ENCODE data around the gene TIAM1. TPM values are rescaled to one million over a fixed set of nuclear protein-coding genes. Genes with fewer than 3 reads are reported as not detected.

Gene TIAM1
- total and polyA plus RNA-seq, 12 donors: 6.5 to 33.3 (median 15.9) TPM

GRCh38 chr21:31098576-31099005 is 245.5 kb downstream of the TIAM1 start:
- Histone ChIP-seq H3K4me3 (no peak overlapping the region), H3K9me3 (replicated peaks in 1 of 3) (no peaks in the 10 kb centered on the region), H3K27ac (no peak overlapping the region), H3K27me3 (no peaks in the 10 kb centered on the region), H3K36me3 (replicated peaks in 1 of 2) (no peaks in the 10 kb centered on the region), H3K4me1 (replicated peaks in 1 of 2) (no peaks in the 10 kb centered on the region)
- intact Hi-C loops (cut with DNase I): loop anchor here (5.0 to 10.0 kb wide), 2 partner anchors 84 to 506 kb away; no protein-coding TSS in a partner anchor
- peak; percentile 38 to 90 (median 62) for DNase-seq
- 11 to 22% (median 12%) methylated on average over 13 to 23 of the region's 23 CpGs for WGBS, 4 donors
- TF ChIP-seq POLR2A (IDR thresholded peaks at IDR 0.05): no peak
- peak; percentile 60 to 82 (median 75) for TF ChIP-seq CTCF (IDR thresholded peaks at IDR 0.05)

GRCh38 chr21:31092832-31093625 is 251.0 kb downstream of the TIAM1 start:
- Histone ChIP-seq H3K4me1 (replicated peaks in 1 of 2) (no peaks in the 10 kb centered on the region), H3K36me3 (replicated peaks in 1 of 2) (no peaks in the 10 kb centered on the region), H3K27ac (no peak overlapping the region), H3K9me3 (replicated peaks in 1 of 3) (no peaks in the 10 kb centered on the region), H3K4me3 (no peak overlapping the region), H3K27me3 (no peaks in the 10 kb centered on the region)
- intact Hi-C loops (cut with DNase I): loop anchor here in 1 of 2 donors (10.0 kb wide), 1 partner anchor 512 kb away; no protein-coding TSS in a partner anchor
- TF ChIP-seq POLR2A (IDR thresholded peaks at IDR 0.05): no peak
- no peak for TF ChIP-seq CTCF (IDR thresholded peaks at IDR 0.05)
- 67 to 79% (median 77%) methylated on average over 7 of the region's 7 CpGs for WGBS, 4 donors
- DNase-seq: no peak

DNA sequence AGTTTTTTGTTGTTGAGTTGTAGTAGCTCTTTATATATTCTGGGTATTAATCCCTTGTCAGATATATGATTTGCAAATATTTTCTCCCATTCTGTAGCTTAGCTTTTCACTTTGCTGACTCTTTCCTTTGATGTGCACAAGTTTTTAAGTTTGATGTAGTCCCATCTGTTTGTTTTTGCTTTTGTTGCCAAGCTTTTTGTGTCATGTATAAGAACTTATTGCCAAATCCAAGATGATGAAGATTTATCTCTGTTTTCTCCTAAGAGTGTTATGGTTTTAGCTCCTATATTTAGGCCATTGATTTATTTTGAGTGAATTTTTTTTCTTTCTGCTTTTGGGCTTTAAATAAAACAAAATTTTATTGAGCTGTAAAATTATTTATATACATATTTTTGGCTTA is 253.7 kb downstream of the TIAM1 start:
- DNase-seq: no peak
- Histone ChIP-seq H3K4me3 (no peak overlapping the region), H3K36me3 (replicated peaks in 1 of 2) (no peaks in the 10 kb centered on the region), H3K27me3 (no peaks in the 10 kb centered on the region), H3K4me1 (replicated peaks in 1 of 2) (no peaks in the 10 kb centered on the region), H3K9me3 (replicated peaks in 1 of 3) (no peaks in the 10 kb centered on the region), H3K27ac (no peak overlapping the region)
- TF ChIP-seq CTCF (IDR thresholded peaks at IDR 0.05): no peak
- no peak for TF ChIP-seq POLR2A (IDR thresholded peaks at IDR 0.05)
- intact Hi-C loops (cut with DNase I): loop anchor here in 1 of 2 donors (10.0 kb wide), 1 partner anchor 514 kb away; no protein-coding TSS in a partner anchor

GRCh38 chr21:31088474-31088751 is 255.6 kb downstream of the TIAM1 start:
- no peaks in the 10 kb centered on the region for H3K36me3 ChIP-seq (replicated peaks in 1 of 2)
- TF ChIP-seq CTCF (IDR thresholded peaks at IDR 0.05): no peak
- no peak for TF ChIP-seq POLR2A (IDR thresholded peaks at IDR 0.05)
- H3K4me3 ChIP-seq: no peak overlapping the region
- H3K27ac ChIP-seq: no peak overlapping the region
- no peaks in the 10 kb centered on the region for H3K9me3 ChIP-seq (replicated peaks in 1 of 3)
- H3K4me1 ChIP-seq (replicated peaks in 1 of 2): no peaks in the 10 kb centered on the region
- no peaks in the 10 kb centered on the region for H3K27me3 ChIP-seq
- DNase-seq: no peak
- intact Hi-C loops (cut with DNase I): loop anchor here in 1 of 2 donors (5.0 kb wide), 2 partner anchors 256 to 746 kb away; no protein-coding TSS in a partner anchor
- WGBS, 4 donors: 78 to 98% (median 84%) methylated on average over 5 to 29 of the region's 29 CpGs

All from adrenal gland (tissue), 12 donors.